Endodermal cell (in vitro differentiated cells): ENCODE measurements around the gene PRKCA. TPM values are rescaled to one million over a fixed set of nuclear protein-coding genes. Genes with fewer than 3 reads are reported as not detected.
A peak's percentile ranks its signal among the peaks of the same experiment; 100 is the strongest.

Experiments
- DNase-seq: peaks from one replicate; pipeline ENCODE4 v3.0.0-alpha.2; 2017
- H3K27ac ChIP-seq: 2 replicates; pipeline ENCODE4 v1.5.1; 2013; ENCODE audit warnings: mild to moderate bottlenecking, low read depth, low read length, moderate library complexity
- H3K27me3 ChIP-seq: 2 replicates; pipeline ENCODE4 v1.6.1; 2013; ENCODE audit warnings: mild to moderate bottlenecking, low read length, moderate library complexity; ENCODE audit not compliant: insufficient read depth, control insufficient read depth, poor library complexity, severe bottlenecking
- H3K36me3 ChIP-seq: 2 replicates; pipeline ENCODE4 v1.7.0; 2013; ENCODE audit warnings: mild to moderate bottlenecking, low read length, moderate library complexity; ENCODE audit not compliant: control insufficient read depth, insufficient read depth
- H3K4me1 ChIP-seq: one replicate; pipeline ENCODE4 v1.7.0; 2013; ENCODE audit warnings: low read length; ENCODE audit not compliant: control insufficient read depth, insufficient read depth
- H3K4me3 ChIP-seq: 2 replicates; pipeline ENCODE4 v1.5.1; 2013; ENCODE audit warnings: mild to moderate bottlenecking, low read length, moderate library complexity
- H3K9ac ChIP-seq: 2 replicates; pipeline ENCODE4 v1.6.1; 2013; ENCODE audit warnings: mild to moderate bottlenecking, low read length, moderate library complexity; ENCODE audit not compliant: poor library complexity, severe bottlenecking; ENCODE audit errors: extremely low read depth
- H3K9me3 ChIP-seq: 2 replicates; pipeline ENCODE4 v1.6.1; 2013; ENCODE audit warnings: mild to moderate bottlenecking, low read length, moderate library complexity; ENCODE audit not compliant: control insufficient read depth
- H3K27ac Mint-ChIP-seq: 2 replicates; pipeline ENCODE4 v1.8.0; 2020; ENCODE audit warnings: mixed read lengths
- H3K27me3 Mint-ChIP-seq: 2 replicates; pipeline ENCODE4 v1.8.0; 2021; ENCODE audit warnings: mild to moderate bottlenecking, mixed read lengths; ENCODE audit not compliant: insufficient read depth
- H3K36me3 Mint-ChIP-seq: 2 replicates; pipeline ENCODE4 v1.8.0; 2020; ENCODE audit warnings: low read depth, mixed read lengths
- H3K4me1 Mint-ChIP-seq: 2 replicates; pipeline ENCODE4 v1.8.0; 2020; ENCODE audit warnings: mixed read lengths
- H3K4me3 Mint-ChIP-seq: 2 replicates; pipeline ENCODE4 v1.8.0; 2020; ENCODE audit warnings: mild to moderate bottlenecking, moderate library complexity, mixed read lengths
- H3K9me3 Mint-ChIP-seq: 2 replicates; pipeline ENCODE4 v1.8.0; 2020; ENCODE audit warnings: mild to moderate bottlenecking, mixed read lengths
- CTCF ChIP-seq: fragments of 200-600 bp; sonication (generic); conservative IDR thresholded peaks from 2 replicates; pipeline ENCODE4 v1.5.0; 2021; ENCODE audit warnings: antibody characterized with exemption, mild to moderate bottlenecking
- WGBS, 2 experiments: methylation state at CpG; one replicate each; pipeline versions ENCODE4 v1.1.5 to v1.1.7; 2013; ENCODE audit warnings: missing lambda C conversion rate in 2 of 2, mixed read lengths in 1 of 2; ENCODE audit not compliant: insufficient coverage in 1 of 2, insufficient read length in 1 of 2; 5-methylcytosine and 5-hydroxymethylcytosine counted together
- total RNA-seq, 2 donors: library from RNA; stranded (reverse); fragmentation: NEBNext Ultra II Directional in 1 of 2; extraction: Animal tissue kit (Norgen Biotek cat#: 25700) in 1 of 2; gene quantifications; 2 replicates in 1 of 2; 3 replicates in 1 of 2; pipeline ENCODE4 v1.2.1, GENCODE V29; 2021

PRKCA gene
- total RNA-seq, 2 donors from 2014 or later = 8.7 to 14.6 TPM

- Histone ChIP-seq H3K9ac (no peak overlapping the region), H3K27ac (no peak overlapping the region), H3K4me3 (no peak overlapping the region), H3K9me3 (no peaks in the 10 kb centered on the region), H3K4me1 (no peaks in the 10 kb centered on the region), H3K27me3 (no peaks in the 10 kb centered on the region), H3K36me3 (no peaks in the 10 kb centered on the region)
- Mint-ChIP-seq H3K4me1 (peaks cover 16% of the 10 kb centered on the region), H3K4me3 (no peak overlapping the region), H3K36me3 (no peaks in the 10 kb centered on the region), H3K9me3 (no peaks in the 10 kb centered on the region), H3K27ac (no peak overlapping the region), H3K27me3 (no peaks in the 10 kb centered on the region)
- no peak for TF ChIP-seq CTCF
- DNase-seq = peak; percentile 42
- WGBS, 2 experiments = 90 to 93% methylated on average over 13 to 14 of the region's 14 CpGs
Observed at GRCh38 chr17:66720027-66720426, 417.6 kb downstream of the PRKCA start.

- Mint-ChIP-seq H3K27me3 (no peaks in the 10 kb centered on the region), H3K4me3 (no peak overlapping the region), H3K36me3 (no peaks in the 10 kb centered on the region), H3K27ac (no peak overlapping the region), H3K9me3 (no peaks in the 10 kb centered on the region), H3K4me1 (peaks cover 14% of the 10 kb centered on the region)
- no peak for DNase-seq
- Histone ChIP-seq H3K27ac (no peak overlapping the region), H3K4me3 (no peak overlapping the region), H3K4me1 (no peaks in the 10 kb centered on the region), H3K36me3 (no peaks in the 10 kb centered on the region), H3K9ac (no peak overlapping the region), H3K27me3 (no peaks in the 10 kb centered on the region), H3K9me3 (no peaks in the 10 kb centered on the region)
- no peak for TF ChIP-seq CTCF
- 95 to 96% methylated on average over 4 to 5 of the region's 5 CpGs for WGBS, 2 experiments
Observed at GRCh38 chr17:66720567-66720966, 418.2 kb downstream of the PRKCA start.

GRCh38 chr17:66722341-66722740, 419.9 kb downstream of the PRKCA start:
- Histone ChIP-seq H3K27me3 (no peaks in the 10 kb centered on the region), H3K4me1 (no peaks in the 10 kb centered on the region), H3K9me3 (no peaks in the 10 kb centered on the region), H3K36me3 (no peaks in the 10 kb centered on the region), H3K27ac (no peak overlapping the region), H3K9ac (no peak overlapping the region), H3K4me3 (no peak overlapping the region)
- Mint-ChIP-seq H3K4me1 (peaks cover 11% of the 10 kb centered on the region), H3K36me3 (no peaks in the 10 kb centered on the region), H3K27ac (no peak overlapping the region), H3K4me3 (no peak overlapping the region), H3K9me3 (no peaks in the 10 kb centered on the region), H3K27me3 (no peaks in the 10 kb centered on the region)
- WGBS, 2 experiments = 76 to 81% methylated on average over 2 of the region's 2 CpGs
- TF ChIP-seq CTCF = no peak
- DNase-seq = no peak
